Measurements from ENCODE around the gene CHST1. TPM values are rescaled to one million over a fixed set of nuclear protein-coding genes. Genes with fewer than 3 reads are reported as not detected.

Gene CHST1
- total and polyA plus RNA-seq, 2 experiments from 2014 or later: 0.84 to 2.7 TPM

GRCh38 chr11:45599161-45599943 is 66.1 kb downstream of the CHST1 start:
- no peak overlapping the region for H3K27ac ChIP-seq (ENCODE audit: low read depth)
- no peak for TF ChIP-seq CTCF (conservative IDR thresholded peaks at IDR 0.05; ENCODE audit: low read depth in 2 of 2)
- no peak for TF ChIP-seq STAT1 (IDR thresholded peaks at IDR 0.05; ENCODE audit: unreplicated experiment)
- no peak for TF ChIP-seq CREB1 (CRISPR knock-in tag; IDR thresholded peaks at IDR 0.05; ENCODE audit: low read depth)
- TF ChIP-seq EZH2 (IDR thresholded peaks at IDR 0.05; ENCODE audit: low read depth, unreplicated experiment): no peak
- no peak for TF ChIP-seq ZNF462 (CRISPR knock-in tag; IDR thresholded peaks at IDR 0.05)
- TF ChIP-seq EZH2phosphoT487 (IDR thresholded peaks at IDR 0.05; ENCODE audit: unreplicated experiment): no peak
- no peaks in the 10 kb centered on the region for H3K36me3 Mint-ChIP-seq (ENCODE audit: low read depth)
- no peak overlapping the region for H3K4me3 Mint-ChIP-seq
- DNase-seq (ENCODE audit: low spot score) (no peak), ATAC-seq (no peak)
- no peaks in the 10 kb centered on the region for H3K9me2 ChIP-seq (ENCODE audit: insufficient read depth)
- H3K4me1 Mint-ChIP-seq: peaks cover 5% of the 10 kb centered on the region
- H3K36me3 ChIP-seq (ENCODE audit: insufficient read depth): no peaks in the 10 kb centered on the region
- H4K20me1 ChIP-seq (replicated peaks; ENCODE audit: insufficient read depth): no peaks in the 10 kb centered on the region; the same call in 1 of the 2 replicates
- no peak overlapping the region for H3K27ac Mint-ChIP-seq
- no peaks in the 10 kb centered on the region for H3F3A ChIP-seq (replicated peaks; ENCODE audit: low read depth)
- no peaks in the 10 kb centered on the region for H3K4me1 ChIP-seq (ENCODE audit: insufficient read depth)
- no peaks in the 10 kb centered on the region for H3K9me3 Mint-ChIP-seq
- H3K4me3 ChIP-seq: no peak overlapping the region
- no peaks in the 10 kb centered on the region for H3K79me2 ChIP-seq (replicated peaks; ENCODE audit: insufficient read depth)
- H3K4me2 ChIP-seq: no peak overlapping the region
- no peaks in the 10 kb centered on the region for H3K27me3 Mint-ChIP-seq (ENCODE audit: insufficient read depth, low read depth, poor library complexity)
- H2AFZ ChIP-seq: no peak overlapping the region
- H3K27me3 ChIP-seq (ENCODE audit: insufficient read depth): no peaks in the 10 kb centered on the region

Small RNAs within 50 kb of the gene (microRNA-seq; reads per million reads assigned to microRNA genes)
- gene MIR7154: not detected

Small RNAs within 50 kb of the gene (small RNA-seq; reads per million reads assigned to genes)
- gene MIR7154 (ENCODE audit: low replicate concordance): not detected

Other genes with a start within 250 kb of the CHST1 start
- 6.9 and 11.0 TPM in 2 replicates for gene SLC35C1, start 139.5 kb upstream of the CHST1 start, total RNA-seq (2014; rRNA removed; shearing (Covaris generic))
- 6.8 and 7.7 TPM in 2 replicates for gene SLC35C1, start 139.5 kb upstream of the CHST1 start, polyA plus RNA-seq (2016; fragmentation: Nextera tagmentation; extraction: Ambion mirVana)
- 14.6 and 15.4 TPM in 2 replicates for gene CRY2, start 181.9 kb upstream of the CHST1 start, total RNA-seq (2014; rRNA removed; shearing (Covaris generic))
- 5.6 and 9.5 TPM in 2 replicates for gene CRY2, start 181.9 kb upstream of the CHST1 start, polyA plus RNA-seq (2016; fragmentation: Nextera tagmentation; extraction: Ambion mirVana)
- gene MAPK8IP1, start 220.0 kb upstream of the CHST1 start, total RNA-seq (2014; rRNA removed; shearing (Covaris generic)): 34.1 and 39.4 TPM in 2 replicates
- 5.9 and 6.8 TPM in 2 replicates for gene MAPK8IP1, start 220.0 kb upstream of the CHST1 start, polyA plus RNA-seq (2016; fragmentation: Nextera tagmentation; extraction: Ambion mirVana)
- gene FREY1, start 241.6 kb upstream of the CHST1 start, total RNA-seq (2014; rRNA removed; shearing (Covaris generic)): 1.1 TPM in 1 of 2 replicates, not detected in the other
- gene FREY1, start 241.6 kb upstream of the CHST1 start, polyA plus RNA-seq (2016; fragmentation: Nextera tagmentation; extraction: Ambion mirVana): not detected in 2 replicates

Measured in GM23338 (cell line).